Liver (tissue), 9 donors: ENCODE measurements around the gene RNF38. TPM values are rescaled to one million over a fixed set of nuclear protein-coding genes. Genes with fewer than 3 reads are reported as not detected.

Source experiments
- DNase-seq: peaks from one replicate; pipeline ENCODE4 v3.0.0-alpha.2; 2017; ENCODE audit warnings: low spot score
- H3K27ac ChIP-seq, 2 donors: one replicate each; pipeline ENCODE4 v1.7.0; 2013; ENCODE audit warnings: inconsistent platforms in 2 of 2, low read length in 2 of 2, control low read depth in 1 of 2, low read depth in 1 of 2, mild to moderate bottlenecking in 1 of 2
- H3K27me3 ChIP-seq, 4 donors: one replicate each; pipeline versions ENCODE4 v1.6.1 to v1.7.0; 2013; ENCODE audit warnings: low read length in 3 of 4, inconsistent platforms in 1 of 4, mild to moderate bottlenecking in 1 of 4, moderate library complexity in 1 of 4; ENCODE audit not compliant: control insufficient read depth in 4 of 4, insufficient read depth in 4 of 4
- H3K36me3 ChIP-seq, 4 donors: one replicate each; pipeline versions ENCODE4 v1.6.1 to v1.7.0; 2013; ENCODE audit warnings: low read length in 3 of 4, mild to moderate bottlenecking in 3 of 4, low read depth in 1 of 4, moderate library complexity in 1 of 4; ENCODE audit not compliant: control insufficient read depth in 4 of 4, insufficient read depth in 3 of 4
- H3K4me1 ChIP-seq, 4 donors: one replicate each; pipeline versions ENCODE4 v1.6.1 to v1.7.0; 2013; ENCODE audit warnings: low read length in 3 of 4, mild to moderate bottlenecking in 3 of 4, moderate library complexity in 1 of 4; ENCODE audit not compliant: control insufficient read depth in 4 of 4, insufficient read depth in 4 of 4
- H3K4me3 ChIP-seq, 3 donors: one replicate each; pipeline versions ENCODE4 v1.6.1 to v1.7.0; 2013; ENCODE audit warnings: low read length in 3 of 3, control low read depth in 1 of 3, low read depth in 1 of 3, mild to moderate bottlenecking in 1 of 3
- H3K9ac ChIP-seq, 2 donors: one replicate each; pipeline ENCODE4 v1.7.0; 2013; ENCODE audit warnings: low read length in 2 of 2, mild to moderate bottlenecking in 2 of 2, moderate library complexity in 2 of 2, control low read depth in 1 of 2, low read depth in 1 of 2
- H3K9me3 ChIP-seq, 4 donors: one replicate each; pipeline versions ENCODE4 v1.6.1 to v1.7.0; 2013; ENCODE audit warnings: low read length in 3 of 4; ENCODE audit not compliant: control insufficient read depth in 4 of 4
- ATF3 ChIP-seq: IDR thresholded peaks from 2 replicates; pipeline ENCODE4 v1.6.1; 2016; ENCODE audit warnings: antibody characterized with exemption
- CTCF ChIP-seq: fragments of 150-350 bp; IDR thresholded peaks from 2 replicates; pipeline ENCODE4 v1.5.1; 2017; ENCODE audit warnings: improper control_type of control experiment, low read depth, low read length; ENCODE audit not compliant: missing input control
- EGR1 ChIP-seq, 2 donors: IDR thresholded peaks; 2 replicates each; pipeline ENCODE4 v1.6.1; 2016 to 2018; ENCODE audit warnings: antibody characterized with exemption in 2 of 2, low read depth in 2 of 2
- FOXA1 ChIP-seq: IDR thresholded peaks from 2 replicates; pipeline ENCODE4 v1.6.1; 2016; ENCODE audit warnings: antibody characterized with exemption
- FOXA2 ChIP-seq: IDR thresholded peaks from 2 replicates; pipeline ENCODE4 v1.6.1; 2016; ENCODE audit warnings: antibody characterized with exemption
- GABPA ChIP-seq, 2 donors: IDR thresholded peaks in 1 of 2; conservative IDR thresholded peaks in 1 of 2; 2 replicates each; pipeline ENCODE4 v1.6.1; 2016; ENCODE audit warnings: antibody characterized with exemption in 2 of 2, mild to moderate bottlenecking in 1 of 2, moderate library complexity in 1 of 2
- HNF4A ChIP-seq, 2 donors: conservative IDR thresholded peaks; 2 replicates each; pipeline ENCODE4 v1.6.1; 2016; ENCODE audit warnings: antibody characterized with exemption in 2 of 2, mild to moderate bottlenecking in 2 of 2
- HNF4G ChIP-seq: IDR thresholded peaks from 2 replicates; pipeline ENCODE4 v1.6.1; 2016; ENCODE audit warnings: antibody characterized with exemption
- JUND ChIP-seq, 2 donors: IDR thresholded peaks; 2 replicates each; pipeline ENCODE4 v1.6.1; 2016; ENCODE audit warnings: antibody characterized with exemption in 2 of 2
- MAX ChIP-seq: IDR thresholded peaks from 2 replicates; pipeline ENCODE4 v1.6.1; 2016; ENCODE audit warnings: antibody characterized with exemption
- NR2F2 ChIP-seq: IDR thresholded peaks from 2 replicates; pipeline ENCODE4 v1.6.1; 2016; ENCODE audit warnings: antibody characterized with exemption
- RAD21 ChIP-seq, 2 donors: IDR thresholded peaks; 2 replicates each; pipeline ENCODE4 v1.6.1; 2016; ENCODE audit warnings: antibody characterized with exemption in 2 of 2, mild to moderate bottlenecking in 2 of 2
- REST ChIP-seq: IDR thresholded peaks from 2 replicates; pipeline ENCODE4 v1.6.1; 2016; ENCODE audit warnings: antibody characterized with exemption, mild to moderate bottlenecking
- RXRA ChIP-seq, 2 donors: IDR thresholded peaks; 2 replicates each; pipeline ENCODE4 v1.6.1; 2017 to 2018; ENCODE audit warnings: antibody characterized with exemption in 2 of 2, mild to moderate bottlenecking in 1 of 2
- SP1 ChIP-seq: IDR thresholded peaks from 2 replicates; pipeline ENCODE4 v1.6.1; 2018; ENCODE audit warnings: antibody characterized with exemption, mild to moderate bottlenecking
- TAF1 ChIP-seq: conservative IDR thresholded peaks from 2 replicates; pipeline ENCODE4 v1.6.1; 2016; ENCODE audit warnings: antibody characterized with exemption, mild to moderate bottlenecking
- YY1 ChIP-seq: IDR thresholded peaks from 2 replicates; pipeline ENCODE4 v1.6.1; 2016; ENCODE audit warnings: antibody characterized with exemption, mild to moderate bottlenecking
- WGBS: extraction: QIAGEN DNeasy Blood & Tissue Kit; methylation state at CpG from one replicate; pipeline ENCODE4 v1.1.7; 2013; 5-methylcytosine and 5-hydroxymethylcytosine counted together
- polyA plus RNA-seq, 2 donors: library from polyadenylated mRNA; stranded (reverse) in 1 of 2; unstranded in 1 of 2; fragments of 200-250 nt in 1 of 2; fragments of >200 nt in 1 of 2; fragmentation: Nextera tagmentation in 1 of 2; extraction: Ambion mirVana in 1 of 2; gene quantifications; one replicate each; pipeline versions ENCODE4 v1.2.1 to v1.2.3, GENCODE V29; 2013 to 2015
- total RNA-seq, 2 donors: library from RNA; depleted of rRNA; stranded (reverse); fragments of >200 nt; gene quantifications; one replicate each; pipeline ENCODE4 v1.2.3, GENCODE V29; 2014
- donor health status: healthy.
- donor health status: healthy.
- donor health status: healthy.
- donor health status: healthy.
- donor health status: healthy.

Gene RNF38
- total and polyA plus RNA-seq, 4 donors = 3.4 to 16.4 (median 6.9) TPM

GRCh38 chr9:36436909-36437308 lies 36.8 kb upstream of the RNF38 start:
- no peak overlapping the region for H3K27ac ChIP-seq
- H3K9ac ChIP-seq = no peak overlapping the region
- no peak for DNase-seq
- 66% methylated on average over 2 of the region's 2 CpGs for WGBS
- TF ChIP-seq FOXA2 (no peak), HNF4G (no peak), REST (no peak), RXRA (IDR thresholded peaks at IDR 0.05) (no peak), RAD21 (IDR thresholded peaks at IDR 0.05) (no peak), ATF3 (no peak), YY1 (no peak), JUND (IDR thresholded peaks at IDR 0.05) (no peak), SP1 (no peak), NR2F2 (no peak), TAF1 (no peak), HNF4A (conservative IDR thresholded peaks at IDR 0.05) (no peak), FOXA1 (no peak), CTCF (no peak), MAX (no peak), GABPA (IDR thresholded peaks at IDR 0.05 in 1 of 2, conservative IDR thresholded peaks at IDR 0.05 in 1 of 2) (no peak), EGR1 (IDR thresholded peaks at IDR 0.05; ENCODE audit: low read depth in 2 of 2) (no peak)
- H3K27me3 ChIP-seq = no peaks in the 10 kb centered on the region
- no peaks in the 10 kb centered on the region for H3K9me3 ChIP-seq
- H3K4me3 ChIP-seq = no peak overlapping the region
- peaks cover 0 to 1% (median 0%) of the 10 kb centered on the region in 4 donors for H3K36me3 ChIP-seq
- no peaks in the 10 kb centered on the region for H3K4me1 ChIP-seq

- no peak for TF ChIP-seq EGR1 (IDR thresholded peaks at IDR 0.05; ENCODE audit: low read depth in 2 of 2)
- TF ChIP-seq GABPA (IDR thresholded peaks at IDR 0.05 in 1 of 2, conservative IDR thresholded peaks at IDR 0.05 in 1 of 2) = no peak
- TF ChIP-seq RAD21 (IDR thresholded peaks at IDR 0.05) = no peak
- no peak for TF ChIP-seq SP1
- TF ChIP-seq ATF3 = no peak
- no peak for TF ChIP-seq TAF1
- no peak for TF ChIP-seq FOXA1
- TF ChIP-seq JUND (IDR thresholded peaks at IDR 0.05) = no peak
- no peak for TF ChIP-seq CTCF
- no peak for TF ChIP-seq HNF4G
- H3K9ac ChIP-seq = no peak overlapping the region
- peaks cover 0 to 1% (median 0%) of the 10 kb centered on the region in 4 donors for H3K36me3 ChIP-seq
- H3K27ac ChIP-seq = no peak overlapping the region
- H3K4me1 ChIP-seq = peaks cover 0 to 2% (median 0%) of the 10 kb centered on the region in 4 donors
- H3K4me3 ChIP-seq = no peak overlapping the region
- DNase-seq = no peak
- H3K9me3 ChIP-seq = no peaks in the 10 kb centered on the region
- no peaks in the 10 kb centered on the region for H3K27me3 ChIP-seq
- 93% methylated on average over 6 of the region's 6 CpGs for WGBS
Measured at GRCh38 chr9:36433386-36433785, 33.3 kb upstream of the RNF38 start.
